ENCODE results near the gene TMEM212.

- TF ChIP-seq CTCF (IDR thresholded peaks at IDR 0.05 in 4 of 5, conservative IDR thresholded peaks at IDR 0.05 in 1 of 5) = no peak
- no peak for TF ChIP-seq POLR2A (IDR thresholded peaks at IDR 0.05)
Measured at GRCh38 chr3:171805687-171806086, 37.5 kb upstream of the TMEM212 start.
